Muscle layer of duodenum (tissue), 2 donors: Measurements from ENCODE around the gene CLEC18C.
"Not testable (repeated sequence)": the region's sequence is repeated elsewhere in the genome, so short reads cannot be mapped to it uniquely, and the experiment has no call there.

Source experiments
- H3K27ac ChIP-seq: one replicate; pipeline ENCODE4 v1.7.0; 2013; ENCODE audit warnings: mild to moderate bottlenecking, low read length
- H3K27me3 ChIP-seq: one replicate; pipeline ENCODE4 v1.7.0; 2013; ENCODE audit warnings: low read depth, mild to moderate bottlenecking, control low read depth, low read length
- H3K36me3 ChIP-seq, 2 donors: one replicate each; pipeline ENCODE4 v1.7.0; 2013; ENCODE audit warnings: low read length in 2 of 2, control low read depth in 1 of 2, mild to moderate bottlenecking in 1 of 2; ENCODE audit not compliant: insufficient read depth in 2 of 2, control insufficient read depth in 1 of 2
- H3K4me1 ChIP-seq, 2 donors: one replicate each; pipeline ENCODE4 v1.7.0; 2013; ENCODE audit warnings: low read length in 2 of 2, mild to moderate bottlenecking in 2 of 2, control low read depth in 1 of 2, moderate library complexity in 1 of 2; ENCODE audit not compliant: insufficient read depth in 2 of 2, control insufficient read depth in 1 of 2
- H3K4me3 ChIP-seq, 2 donors: one replicate each; pipeline ENCODE4 v1.7.0; 2013; ENCODE audit warnings: low read length in 2 of 2, low read depth in 1 of 2, mild to moderate bottlenecking in 1 of 2
- H3K9me3 ChIP-seq, 2 donors: one replicate each; pipeline ENCODE4 v1.7.0; 2013; ENCODE audit warnings: low read length in 2 of 2, control low read depth in 1 of 2, mild to moderate bottlenecking in 1 of 2; ENCODE audit not compliant: control insufficient read depth in 1 of 2
- donor health status: healthy.

Gene CLEC18C

GRCh38 chr16:70160821-70161220 lies 12.8 kb upstream of the CLEC18C start:
- H3K9me3 ChIP-seq: no peaks in the 10 kb centered on the region
- H3K27ac ChIP-seq: no peak overlapping the region
- no peaks in the 10 kb centered on the region for H3K4me1 ChIP-seq
- no peaks in the 10 kb centered on the region for H3K27me3 ChIP-seq
- no peak overlapping the region for H3K4me3 ChIP-seq
- peaks cover 55 to 71% of the 10 kb centered on the region in 2 donors for H3K36me3 ChIP-seq

GRCh38 chr16:70161350-70161749 lies 12.2 kb upstream of the CLEC18C start:
- Histone ChIP-seq H3K4me1 (no peaks in the 10 kb centered on the region), H3K4me3 (no peak overlapping the region), H3K27me3 (no peaks in the 10 kb centered on the region), H3K36me3 (peaks cover 50 to 66% of the 10 kb centered on the region in 2 donors), H3K27ac (no peak overlapping the region), H3K9me3 (no peaks in the 10 kb centered on the region)

DNA sequence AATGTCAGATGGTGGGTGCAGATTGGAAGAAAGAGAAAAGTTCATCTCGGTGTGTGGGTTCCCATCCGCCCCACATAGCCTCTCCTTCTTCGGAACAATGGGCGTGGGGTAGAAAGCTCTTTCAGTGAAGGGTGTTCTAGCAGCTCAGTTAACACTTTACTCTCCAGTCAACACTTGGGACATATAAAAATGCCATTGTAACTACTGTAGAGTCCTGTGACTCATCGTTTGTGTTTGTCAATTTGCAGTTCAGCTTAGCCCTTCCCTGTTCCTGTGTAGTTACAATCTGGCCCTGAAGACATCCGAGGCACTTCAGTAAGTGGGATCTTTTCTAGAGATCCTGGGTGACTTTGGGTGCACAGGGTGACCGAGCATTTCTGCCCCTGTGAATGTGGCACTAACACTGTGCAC lies 11.5 kb upstream of the CLEC18C start:
- H3K4me1 ChIP-seq: no peaks in the 10 kb centered on the region
- H3K9me3 ChIP-seq: no peaks in the 10 kb centered on the region
- H3K27ac ChIP-seq: no peak overlapping the region
- H3K36me3 ChIP-seq: peaks cover 43 to 59% of the 10 kb centered on the region in 2 donors
- no peaks in the 10 kb centered on the region for H3K27me3 ChIP-seq
- H3K4me3 ChIP-seq: no peak overlapping the region

DNA sequence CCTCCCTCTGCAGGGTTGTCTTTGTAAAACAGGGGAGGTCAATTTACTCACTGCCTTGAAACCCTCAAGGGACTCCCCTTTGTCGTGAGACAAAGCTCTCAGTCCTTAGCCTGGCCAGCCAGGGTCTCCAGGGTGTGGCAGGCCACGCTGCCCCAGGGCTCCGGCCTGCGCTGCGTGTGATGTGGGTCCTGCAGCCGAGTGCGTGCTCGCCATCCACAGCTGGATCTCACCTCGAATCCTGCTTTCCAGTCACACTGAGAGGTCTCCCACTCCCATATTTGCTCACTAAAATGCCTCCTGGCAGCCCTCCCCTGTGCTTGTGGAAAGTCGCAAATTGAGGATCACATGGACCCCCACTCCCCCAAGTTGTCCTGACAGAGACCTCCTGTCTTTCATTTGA lies 10.0 kb upstream of the CLEC18C start:
- H3K9me3 ChIP-seq: no peaks in the 10 kb centered on the region
- no peak overlapping the region for H3K4me3 ChIP-seq
- peaks cover 28 to 44% of the 10 kb centered on the region in 2 donors for H3K36me3 ChIP-seq
- no peak overlapping the region for H3K27ac ChIP-seq
- H3K4me1 ChIP-seq: no peaks in the 10 kb centered on the region
- H3K27me3 ChIP-seq: no peaks in the 10 kb centered on the region

DNA sequence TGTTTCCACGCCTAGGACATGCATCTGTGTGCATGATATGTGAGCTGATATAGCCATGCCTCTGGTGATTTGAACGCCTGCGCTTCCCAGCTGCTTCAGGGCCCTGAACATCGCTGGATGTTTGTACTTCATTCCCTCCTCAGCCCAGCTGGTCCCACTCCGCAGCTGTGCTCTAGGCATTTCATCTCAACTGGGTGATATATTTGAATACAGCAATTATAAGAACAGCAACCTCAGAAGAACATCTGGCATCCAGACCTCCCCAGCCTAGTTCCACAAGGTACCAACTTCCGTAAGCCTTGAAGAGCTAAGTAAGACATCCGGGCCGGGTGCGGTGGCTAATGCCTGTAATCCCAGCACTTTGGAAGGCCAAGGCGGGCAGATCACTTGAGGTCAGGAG lies 6.9 kb upstream of the CLEC18C start:
- not testable (repeated sequence) for H3K27me3 ChIP-seq, H3K9me3 ChIP-seq, H3K27ac ChIP-seq, H3K4me3 ChIP-seq, H3K4me1 ChIP-seq
- peaks cover 2 to 13% of the 10 kb centered on the region in 2 donors for H3K36me3 ChIP-seq

DNA sequence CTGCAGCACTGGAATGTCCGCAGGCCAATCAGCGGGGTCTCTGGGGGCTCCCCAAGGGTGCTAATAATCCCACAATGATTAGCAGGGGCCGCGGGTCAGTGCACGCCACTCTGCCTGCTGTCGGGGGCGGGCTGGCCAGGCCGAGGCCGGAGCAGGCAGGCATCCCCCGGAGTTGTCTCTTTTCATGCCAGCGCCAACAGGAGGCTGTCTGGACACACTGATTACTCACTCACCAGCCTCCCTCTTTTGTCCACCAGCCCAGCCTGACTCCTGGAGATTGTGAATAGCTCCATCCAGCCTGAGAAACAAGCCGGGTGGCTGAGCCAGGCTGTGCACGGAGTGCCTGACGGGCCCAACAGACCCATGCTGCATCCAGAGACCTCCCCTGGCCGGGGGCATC lies 329 bp downstream of the CLEC18C start:
- not testable (repeated sequence) for H3K4me1 ChIP-seq, H3K4me3 ChIP-seq, H3K9me3 ChIP-seq, H3K36me3 ChIP-seq, H3K27me3 ChIP-seq, H3K27ac ChIP-seq

GRCh38 chr16:70174387-70174932 lies 873 bp downstream of the CLEC18C start:
- not testable (repeated sequence) for H3K27ac ChIP-seq, H3K4me3 ChIP-seq, H3K27me3 ChIP-seq, H3K36me3 ChIP-seq, H3K4me1 ChIP-seq, H3K9me3 ChIP-seq

DNA sequence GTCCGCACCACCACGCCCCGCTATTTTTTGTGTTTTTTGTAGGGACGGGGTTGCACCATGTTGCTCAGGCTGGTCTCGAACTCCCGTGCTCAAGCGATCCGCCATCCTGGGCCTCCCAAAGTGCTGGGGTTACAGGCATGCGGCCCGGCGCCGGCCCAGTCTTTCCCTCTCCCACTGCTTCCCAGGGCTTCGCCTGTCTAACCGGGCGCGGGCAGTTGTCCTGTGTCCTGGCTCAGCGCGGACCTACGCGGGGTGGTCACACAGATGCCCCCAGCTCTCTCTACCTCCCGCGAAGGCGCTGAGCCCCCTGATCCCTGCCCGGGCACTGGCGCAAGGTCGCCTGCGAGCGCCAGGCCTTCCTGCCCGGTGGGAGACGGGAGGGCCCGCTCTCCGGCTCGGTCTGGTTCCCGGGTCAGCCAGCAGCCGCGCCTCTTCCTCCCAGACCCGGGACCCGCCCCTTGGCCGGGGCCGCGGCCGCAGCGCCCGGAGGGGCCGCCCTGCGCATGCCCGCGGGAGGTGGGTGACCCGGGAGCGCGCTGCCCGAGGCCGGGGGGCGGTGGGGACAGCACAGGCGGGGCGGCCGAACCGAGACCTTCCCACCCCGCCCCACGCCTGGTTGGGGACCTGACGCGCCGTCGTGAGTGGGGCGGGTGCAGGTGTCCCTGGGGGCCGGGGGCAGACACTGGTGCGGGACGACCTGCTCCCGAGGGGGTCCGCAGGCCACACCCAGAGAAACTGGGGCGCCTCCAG lies 14.4 kb downstream of the CLEC18C start:
- peak overlapping the region in 1 of 2 donors; percentile 38 for H3K4me3 ChIP-seq
- H3K27ac ChIP-seq, H3K9me3 ChIP-seq: not testable (repeated sequence)

DNA sequence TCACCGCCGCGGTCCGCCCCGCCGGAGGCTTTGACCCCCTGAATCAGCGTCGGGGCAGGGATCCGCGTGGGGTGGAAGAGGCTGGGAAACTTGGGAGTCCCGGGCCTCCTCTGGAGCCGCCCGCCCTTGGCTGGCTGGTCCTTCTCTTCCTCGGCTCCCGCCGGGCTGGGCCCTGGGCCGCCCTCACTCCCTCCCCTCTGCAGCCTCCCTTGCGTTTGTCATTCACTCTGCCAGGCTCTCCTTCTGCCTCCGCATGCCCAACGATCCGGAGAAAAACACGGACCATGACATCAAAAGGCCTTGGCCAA lies 15.0 kb downstream of the CLEC18C start:
- H3K4me1 ChIP-seq, H3K27ac ChIP-seq, H3K27me3 ChIP-seq, H3K9me3 ChIP-seq, H3K36me3 ChIP-seq: not testable (repeated sequence)
- H3K4me3 ChIP-seq: peak overlapping the region in 1 of 2 donors; percentile 38

More for the DNA sequence above, 14.4 kb downstream of the CLEC18C start:
- not testable (repeated sequence) for H3K27me3 ChIP-seq, H3K4me1 ChIP-seq, H3K36me3 ChIP-seq

DNA sequence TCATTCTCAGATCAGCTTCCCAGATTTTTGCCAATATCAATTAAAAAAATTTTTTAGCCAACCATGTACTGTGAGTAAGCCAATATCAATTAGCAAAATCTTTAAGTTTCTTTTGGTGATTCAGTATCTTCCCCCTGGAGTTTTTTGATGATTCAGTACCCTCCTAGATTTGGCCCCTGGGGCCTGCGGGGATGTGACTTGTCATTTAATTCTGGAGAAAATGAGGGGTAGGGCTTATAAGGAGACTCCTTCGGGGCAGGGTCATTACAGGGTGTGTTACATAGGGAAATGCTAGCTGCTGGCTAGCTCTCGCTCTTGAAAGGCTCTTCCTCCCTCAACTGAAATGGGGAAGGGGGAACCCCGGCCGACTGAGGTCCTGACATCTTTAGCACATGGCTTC lies 17.0 kb downstream of the CLEC18C start:
- not testable (repeated sequence) for H3K36me3 ChIP-seq, H3K9me3 ChIP-seq, H3K27me3 ChIP-seq, H3K4me3 ChIP-seq, H3K4me1 ChIP-seq, H3K27ac ChIP-seq

GRCh38 chr16:70196683-70197300 lies 23.2 kb downstream of the CLEC18C start:
- H3K36me3 ChIP-seq, H3K27ac ChIP-seq, H3K4me3 ChIP-seq, H3K9me3 ChIP-seq, H3K27me3 ChIP-seq, H3K4me1 ChIP-seq: not testable (repeated sequence)

GRCh38 chr16:70197611-70198010 lies 24.0 kb downstream of the CLEC18C start:
- not testable (repeated sequence) for H3K4me3 ChIP-seq, H3K9me3 ChIP-seq, H3K4me1 ChIP-seq, H3K27ac ChIP-seq, H3K36me3 ChIP-seq, H3K27me3 ChIP-seq
